ENCODE results near the gene CFLAR. TPM values are rescaled to one million over a fixed set of nuclear protein-coding genes. Genes with fewer than 3 reads are reported as not detected.

The CFLAR gene
- total and polyA plus RNA-seq, 9 of the 15 experiments (the other 6 are each of a cell fraction or from before 2014, with no cell fraction given): 27.5 to 102 (median 54.0) TPM

GRCh38 chr2:201130524-201131186, 14.7 kb downstream of the CFLAR start (continued):
- TF ChIP-seq KAT7 (CRISPR knock-in tag; IDR thresholded peaks at IDR 0.05; ENCODE audit: borderline replicate concordance) (no peak), CBFA2T3 (IDR thresholded peaks at IDR 0.05) (peak; percentile 83), FOXJ2 (tag; IDR thresholded peaks at IDR 0.05) (no peak), PRDM10 (IDR thresholded peaks at IDR 0.05; ENCODE audit: partially characterized antibody) (no peak), SIN3A (IDR thresholded peaks at IDR 0.05; ENCODE audit: borderline replicate concordance in 2 of 2, control insufficient read depth in 1 of 2, low read depth in 2 of 2, low read length in 2 of 2) (no peak), SMARCB1 (IDR thresholded peaks at IDR 0.05; ENCODE audit: insufficient read length, low read depth) (no peak), NCOA4 (IDR thresholded peaks at IDR 0.05; ENCODE audit: partially characterized antibody) (no peak), XRCC5 (IDR thresholded peaks at IDR 0.05; ENCODE audit: low read depth, low read length) (no peak), POLR3A (IDR thresholded peaks at IDR 0.05; ENCODE audit: borderline replicate concordance, extremely low read depth, insufficient read depth, insufficient read length) (no peak), E2F1 (CRISPR knock-in tag; IDR thresholded peaks at IDR 0.05) (no peak), HMBOX1 (IDR thresholded peaks at IDR 0.05) (peak; percentile 97), NFIC (IDR thresholded peaks at IDR 0.05) (0 out of 2 replicates have a peak, but pooled peaks have one; percentile 24), POLR2AphosphoS5 (IDR thresholded peaks at IDR 0.05; ENCODE audit: control insufficient read depth, insufficient read depth, low read depth, low read length) (peak; percentile 53; the same call in 1 of the 2 replicates), TARDBP (IDR thresholded peaks at IDR 0.05) (no peak), ZNF778 (CRISPR knock-in tag; IDR thresholded peaks at IDR 0.05) (no peak), E2F8 (IDR thresholded peaks at IDR 0.05; ENCODE audit: low read depth, partially characterized antibody) (no peak), NEUROD1 (IDR thresholded peaks at IDR 0.05; ENCODE audit: borderline replicate concordance, low read depth, low read length, partially characterized antibody) (no peak)

Data from K562 (cell line).